K562 (cell line): ENCODE results near the gene WDR35.

Source experiments
- HMG20B ChIP-seq: fragments of 250-450 bp; sonication (Bioruptor Pico); IDR thresholded peaks from 2 replicates; pipeline ENCODE4 v1.5.0; 2021; ENCODE audit warnings: mild to moderate bottlenecking
- MBD2 ChIP-seq: sonication (generic); IDR thresholded peaks from 2 replicates; pipeline ENCODE4 v1.6.1; 2016; ENCODE audit warnings: low read depth, borderline replicate concordance
- POLR2A ChIP-seq: fragments of 450-650 bp; conservative IDR thresholded peaks from 2 replicates; pipeline ENCODE4 v1.6.1; 2016
- USF2 ChIP-seq: sonication (generic); formaldehyde crosslinking; IDR thresholded peaks from 2 replicates; pipeline ENCODE4 v1.5.0; 2020; ENCODE audit warnings: missing genetic modification reagents

DNA sequence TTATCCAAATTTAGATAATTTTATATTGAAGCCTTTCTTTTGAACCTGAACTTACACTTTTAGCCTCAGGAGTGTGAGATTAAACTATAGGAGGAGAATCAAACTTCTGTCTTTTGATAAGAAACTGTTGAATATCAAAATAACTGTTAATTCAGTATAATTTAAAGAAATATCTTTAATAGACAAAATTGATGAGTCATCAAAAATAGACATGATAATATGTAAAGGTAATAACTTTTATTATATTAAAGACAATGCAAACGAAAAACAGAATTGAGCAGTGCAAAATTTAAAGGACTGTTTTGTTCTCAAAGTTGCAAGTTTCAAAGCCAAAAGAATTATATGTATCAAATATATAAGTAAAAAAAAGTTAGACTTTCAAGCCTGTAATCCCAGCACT, 2.0 kb upstream of the WDR35 start:
- TF ChIP-seq MBD2 = no peak
- TF ChIP-seq HMG20B (CRISPR knock-in tag) = no peak
- no peak for TF ChIP-seq POLR2A
- no peak for TF ChIP-seq USF2 (CRISPR knock-in tag)
